Thymus (tissue), 11 donors: ENCODE measurements around the gene GPR25. TPM values are rescaled to one million over a fixed set of nuclear protein-coding genes. Genes with fewer than 3 reads are reported as not detected.
A peak's percentile ranks its signal among the peaks of the same experiment; 100 is the strongest.

Source experiments
- DNase-seq, 9 donors: peaks; one replicate each; pipeline ENCODE4 v3.0.0-alpha.2; 2013; ENCODE audit warnings: low spot score in 9 of 9, low read depth in 6 of 9, missing footprints in 1 of 9
- H3K27ac ChIP-seq, 2 donors: one replicate each; pipeline ENCODE4 v1.5.1; 2013; ENCODE audit warnings: control low read depth in 1 of 2, low read depth in 1 of 2, low read length in 1 of 2, mild to moderate bottlenecking in 1 of 2, moderate library complexity in 1 of 2
- H3K27me3 ChIP-seq, 2 donors: one replicate each; pipeline ENCODE4 v1.5.1; 2013; ENCODE audit warnings: low read length in 1 of 2; ENCODE audit not compliant: control insufficient read depth in 2 of 2, insufficient read depth in 1 of 2
- H3K36me3 ChIP-seq, 2 donors: one replicate each; pipeline ENCODE4 v1.5.1; 2013; ENCODE audit warnings: low read length in 1 of 2, mild to moderate bottlenecking in 1 of 2, moderate library complexity in 1 of 2; ENCODE audit not compliant: control insufficient read depth in 2 of 2, insufficient read depth in 2 of 2
- H3K4me1 ChIP-seq, 2 donors: one replicate each; pipeline ENCODE4 v1.5.1; 2013; ENCODE audit warnings: low read length in 2 of 2; ENCODE audit not compliant: control insufficient read depth in 2 of 2, insufficient read depth in 2 of 2
- H3K4me3 ChIP-seq, 2 donors: one replicate each; pipeline ENCODE4 v1.5.1; 2013; ENCODE audit warnings: low read length in 2 of 2, control low read depth in 1 of 2, mild to moderate bottlenecking in 1 of 2
- H3K9me3 ChIP-seq, 2 donors: one replicate each; pipeline ENCODE4 v1.5.1; 2013; ENCODE audit warnings: low read length in 1 of 2, mild to moderate bottlenecking in 1 of 2; ENCODE audit not compliant: control insufficient read depth in 2 of 2, insufficient read depth in 1 of 2
- WGBS: extraction: QIAGEN DNeasy Blood & Tissue Kit; methylation state at CpG from one replicate; pipeline ENCODE4 v1.1.7; 2013; 5-methylcytosine and 5-hydroxymethylcytosine counted together
- polyA plus RNA-seq: library from polyadenylated mRNA; stranded (reverse); fragments of 200-250 nt; gene quantifications from one replicate; pipeline ENCODE4 v1.2.3, GENCODE V29; 2013
- total RNA-seq: library from RNA; stranded (reverse); fragments of 120-200 nt; gene quantifications from one replicate; pipeline ENCODE4 v1.2.4, GENCODE V29; 2013
- donor health status: healthy.

Gene GPR25
- total and polyA plus RNA-seq, 2 donors: 0.05 to 0.07 TPM

DNA sequence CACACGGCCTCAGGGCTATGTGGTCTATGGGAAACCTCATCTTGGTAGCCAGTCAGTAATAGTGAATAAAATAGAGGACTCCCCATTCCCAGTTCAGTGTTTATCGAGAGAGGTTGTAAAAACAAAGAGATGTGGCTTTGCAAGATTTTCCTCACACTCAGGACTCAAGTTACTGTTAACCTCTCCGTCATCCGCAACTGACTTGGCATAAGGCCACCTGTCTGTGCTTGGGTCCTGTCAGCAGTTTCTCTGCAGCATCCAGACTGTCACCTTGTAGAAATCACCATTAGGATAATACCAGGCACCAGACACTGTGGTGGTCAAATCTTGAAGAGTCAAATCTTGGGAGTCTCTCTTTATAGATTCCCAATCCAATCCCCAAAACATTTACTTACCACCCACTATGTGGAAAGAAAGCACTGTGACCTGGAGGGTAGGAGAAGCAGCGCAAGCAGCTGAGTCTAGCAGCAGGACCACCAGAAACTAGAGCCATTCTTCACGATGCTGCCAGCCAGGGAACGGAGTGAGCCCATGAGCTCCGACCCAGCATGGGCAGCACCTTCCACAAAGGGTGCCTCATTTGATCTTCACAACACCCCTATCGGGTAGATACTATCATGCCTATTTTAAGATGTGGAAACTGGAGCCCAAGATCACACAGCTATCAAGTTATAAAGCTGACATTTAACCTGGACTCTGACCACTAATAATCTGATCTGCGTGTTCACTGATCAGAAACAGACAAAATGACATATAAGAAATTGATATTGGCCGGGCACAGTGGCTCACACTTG is 5.6 kb upstream of the GPR25 start:
- no peak overlapping the region for H3K4me3 ChIP-seq
- no peaks in the 10 kb centered on the region for H3K9me3 ChIP-seq
- no peaks in the 10 kb centered on the region for H3K36me3 ChIP-seq
- no peaks in the 10 kb centered on the region for H3K4me1 ChIP-seq
- H3K27me3 ChIP-seq: peaks cover 2 to 31% of the 10 kb centered on the region in 2 donors
- no peak for DNase-seq
- H3K27ac ChIP-seq: no peak overlapping the region
- WGBS: 87% methylated on average over 11 of the region's 11 CpGs

GRCh38 chr1:200869376-200869752 is 3.4 kb upstream of the GPR25 start:
- WGBS: 93% methylated on average over 5 of the region's 5 CpGs
- DNase-seq: no peak
- H3K36me3 ChIP-seq: no peaks in the 10 kb centered on the region
- peaks cover 22 to 53% of the 10 kb centered on the region in 2 donors for H3K27me3 ChIP-seq
- peaks cover 0 to 4% of the 10 kb centered on the region in 2 donors for H3K9me3 ChIP-seq
- no peak overlapping the region for H3K27ac ChIP-seq
- no peak overlapping the region for H3K4me3 ChIP-seq
- peaks cover 4 to 11% of the 10 kb centered on the region in 2 donors for H3K4me1 ChIP-seq

GRCh38 chr1:200869753-200870391 is 2.9 kb upstream of the GPR25 start:
- Histone ChIP-seq H3K4me3 (no peak overlapping the region), H3K27me3 (peaks cover 27 to 58% of the 10 kb centered on the region in 2 donors), H3K27ac (no peak overlapping the region), H3K36me3 (no peaks in the 10 kb centered on the region), H3K4me1 (peaks cover 4 to 11% of the 10 kb centered on the region in 2 donors), H3K9me3 (peaks cover 0 to 4% of the 10 kb centered on the region in 2 donors)
- 89% methylated on average over 9 of the region's 9 CpGs for WGBS
- no peak for DNase-seq

- Histone ChIP-seq H3K36me3 (no peaks in the 10 kb centered on the region), H3K9me3 (peaks cover 0 to 4% of the 10 kb centered on the region in 2 donors), H3K27ac (no peak overlapping the region), H3K4me1 (peaks cover 4 to 22% of the 10 kb centered on the region in 2 donors), H3K27me3 (peaks cover 31 to 80% of the 10 kb centered on the region in 2 donors), H3K4me3 (peak overlapping the region in 1 of 2 donors; percentile 19)
- WGBS: 19% methylated on average over 61 of the region's 61 CpGs
- DNase-seq: no peak
Observed at GRCh38 chr1:200873116-200873670, 412 bp downstream of the GPR25 start.

- Histone ChIP-seq H3K27ac (no peak overlapping the region), H3K36me3 (no peaks in the 10 kb centered on the region), H3K4me3 (no peak overlapping the region), H3K4me1 (peaks cover 4 to 24% of the 10 kb centered on the region in 2 donors), H3K9me3 (peaks cover 0 to 4% of the 10 kb centered on the region in 2 donors), H3K27me3 (peaks cover 31 to 82% of the 10 kb centered on the region in 2 donors)
- DNase-seq: no peak
- 11% methylated on average over 66 of the region's 66 CpGs for WGBS
Observed at GRCh38 chr1:200873671-200874397, 1.1 kb downstream of the GPR25 start.

GRCh38 chr1:200874694-200875093 is 1.9 kb downstream of the GPR25 start:
- no peak overlapping the region for H3K27ac ChIP-seq
- WGBS: 95% methylated on average over 6 of the region's 6 CpGs
- H3K4me3 ChIP-seq: no peak overlapping the region
- peaks cover 4 to 24% of the 10 kb centered on the region in 2 donors for H3K4me1 ChIP-seq
- peaks cover 0 to 4% of the 10 kb centered on the region in 2 donors for H3K9me3 ChIP-seq
- H3K36me3 ChIP-seq: no peaks in the 10 kb centered on the region
- DNase-seq: no peak
- H3K27me3 ChIP-seq: peaks cover 31 to 78% of the 10 kb centered on the region in 2 donors

GRCh38 chr1:200875416-200875815 is 2.6 kb downstream of the GPR25 start:
- no peak for DNase-seq
- 94% methylated on average over 5 of the region's 5 CpGs for WGBS
- Histone ChIP-seq H3K4me1 (peaks cover 4 to 24% of the 10 kb centered on the region in 2 donors), H3K27me3 (peaks cover 31 to 76% of the 10 kb centered on the region in 2 donors), H3K36me3 (no peaks in the 10 kb centered on the region), H3K4me3 (no peak overlapping the region), H3K27ac (no peak overlapping the region), H3K9me3 (peaks cover 0 to 4% of the 10 kb centered on the region in 2 donors)

GRCh38 chr1:200877010-200877409 is 4.2 kb downstream of the GPR25 start:
- Histone ChIP-seq H3K36me3 (no peaks in the 10 kb centered on the region), H3K9me3 (peaks cover 0 to 4% of the 10 kb centered on the region in 2 donors), H3K27me3 (peaks cover 31 to 64% of the 10 kb centered on the region in 2 donors), H3K4me3 (no peak overlapping the region), H3K4me1 (peaks cover 4 to 24% of the 10 kb centered on the region in 2 donors), H3K27ac (no peak overlapping the region)
- DNase-seq: no peak
- WGBS: 92% methylated on average over 3 of the region's 3 CpGs
